ENCODE measurements around the gene GLRX.

DNA sequence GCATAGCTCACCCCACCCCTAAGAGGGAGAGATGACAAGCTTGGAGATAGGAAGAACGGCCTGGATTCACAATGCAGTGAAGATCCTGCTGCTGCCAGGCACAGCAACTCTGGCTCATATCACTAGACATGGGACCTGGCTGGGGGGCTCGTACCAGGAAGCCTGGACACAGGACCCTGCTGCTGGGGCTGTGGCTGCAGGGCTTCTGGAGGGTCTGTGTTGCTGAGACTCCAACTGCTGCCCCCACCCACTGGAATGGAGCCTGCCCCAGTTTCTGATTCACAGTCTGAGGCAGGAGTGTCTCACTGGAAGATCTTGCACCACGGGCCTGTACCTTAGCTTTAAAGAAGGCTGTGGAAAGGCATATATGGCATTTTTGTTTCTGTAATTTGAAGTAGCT is 31.0 kb upstream of the GLRX start:
- no peak for TF ChIP-seq EP300 (IDR thresholded peaks at IDR 0.05; ENCODE audit: borderline replicate concordance in 1 of 2, low read depth in 1 of 2, low read length in 1 of 2)
- no peak for TF ChIP-seq FOSL2 (IDR thresholded peaks at IDR 0.05; ENCODE audit: borderline replicate concordance, low read depth)
- TF ChIP-seq FOXJ3 (CRISPR knock-in tag; IDR thresholded peaks at IDR 0.05): no peak
- TF ChIP-seq, protein P1, sequence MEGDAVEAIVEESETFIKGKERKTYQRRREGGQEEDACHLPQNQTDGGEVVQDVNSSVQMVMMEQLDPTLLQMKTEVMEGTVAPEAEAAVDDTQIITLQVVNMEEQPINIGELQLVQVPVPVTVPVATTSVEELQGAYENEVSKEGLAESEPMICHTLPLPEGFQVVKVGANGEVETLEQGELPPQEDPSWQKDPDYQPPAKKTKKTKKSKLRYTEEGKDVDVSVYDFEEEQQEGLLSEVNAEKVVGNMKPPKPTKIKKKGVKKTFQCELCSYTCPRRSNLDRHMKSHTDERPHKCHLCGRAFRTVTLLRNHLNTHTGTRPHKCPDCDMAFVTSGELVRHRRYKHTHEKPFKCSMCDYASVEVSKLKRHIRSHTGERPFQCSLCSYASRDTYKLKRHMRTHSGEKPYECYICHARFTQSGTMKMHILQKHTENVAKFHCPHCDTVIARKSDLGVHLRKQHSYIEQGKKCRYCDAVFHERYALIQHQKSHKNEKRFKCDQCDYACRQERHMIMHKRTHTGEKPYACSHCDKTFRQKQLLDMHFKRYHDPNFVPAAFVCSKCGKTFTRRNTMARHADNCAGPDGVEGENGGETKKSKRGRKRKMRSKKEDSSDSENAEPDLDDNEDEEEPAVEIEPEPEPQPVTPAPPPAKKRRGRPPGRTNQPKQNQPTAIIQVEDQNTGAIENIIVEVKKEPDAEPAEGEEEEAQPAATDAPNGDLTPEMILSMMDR (IDR thresholded peaks at IDR 0.05): no peak
- TF ChIP-seq, protein P2, sequence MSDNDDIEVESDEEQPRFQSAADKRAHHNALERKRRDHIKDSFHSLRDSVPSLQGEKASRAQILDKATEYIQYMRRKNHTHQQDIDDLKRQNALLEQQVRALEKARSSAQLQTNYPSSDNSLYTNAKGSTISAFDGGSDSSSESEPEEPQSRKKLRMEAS (IDR thresholded peaks at IDR 0.05; ENCODE audit: low read depth): no peak
- TF ChIP-seq RAD21 (IDR thresholded peaks at IDR 0.05; ENCODE audit: low read length): no peak
- no peak for TF ChIP-seq GABPA (IDR thresholded peaks at IDR 0.05; ENCODE audit: low read depth)
- TF ChIP-seq MEF2A (IDR thresholded peaks at IDR 0.05; ENCODE audit: borderline replicate concordance, low read depth): no peak
- no peak for TF ChIP-seq EZH2phosphoT487 (IDR thresholded peaks at IDR 0.05; ENCODE audit: borderline replicate concordance, low read depth)
- TF ChIP-seq POLR2AphosphoS5 (IDR thresholded peaks at IDR 0.05; ENCODE audit: low read depth, low read length): no peak
- TF ChIP-seq REST (IDR thresholded peaks at IDR 0.05; ENCODE audit: low read depth, low read length): no peak
- TF ChIP-seq, protein P3, sequence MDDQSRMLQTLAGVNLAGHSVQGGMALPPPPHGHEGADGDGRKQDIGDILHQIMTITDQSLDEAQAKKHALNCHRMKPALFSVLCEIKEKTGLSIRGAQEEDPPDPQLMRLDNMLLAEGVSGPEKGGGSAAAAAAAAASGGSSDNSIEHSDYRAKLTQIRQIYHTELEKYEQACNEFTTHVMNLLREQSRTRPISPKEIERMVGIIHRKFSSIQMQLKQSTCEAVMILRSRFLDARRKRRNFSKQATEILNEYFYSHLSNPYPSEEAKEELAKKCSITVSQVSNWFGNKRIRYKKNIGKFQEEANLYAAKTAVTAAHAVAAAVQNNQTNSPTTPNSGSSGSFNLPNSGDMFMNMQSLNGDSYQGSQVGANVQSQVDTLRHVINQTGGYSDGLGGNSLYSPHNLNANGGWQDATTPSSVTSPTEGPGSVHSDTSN (IDR thresholded peaks at IDR 0.05): no peak
- TF ChIP-seq JUND (IDR thresholded peaks at IDR 0.05): no peak

Data from SK-N-SH (cell line).